PC-3 (cell line): ENCODE measurements around the gene CHST3. TPM values are rescaled to one million over a fixed set of nuclear protein-coding genes. Genes with fewer than 3 reads are reported as not detected.

Experiments used
- ATAC-seq: fragments of 200-7000 bp; cut with Tn5 transposase; 2 replicates; pipeline ENCODE4 v1.9.1; 2020; ENCODE audit warnings: mild to moderate bottlenecking, moderate library complexity
- BruUV-seq: library from RNA; stranded (reverse); fragments of 400-500 nt; replicated peaks from 2 replicates; lab custom pipeline; 2021; lab: Mats Ljungman, UMichigan
- CTCF ChIA-PET: fragments of 300-600 bp; sonication (Branson Sonifier 250); formaldehyde crosslinking; loops from one replicate; lab custom pipeline; 2022; ENCODE audit warnings: antibody characterized with exemption; lab: Charles Lee
- POLR2A ChIA-PET: fragments of 300-600 bp; sonication (Branson Sonifier 250); formaldehyde crosslinking; loops from one replicate; lab custom pipeline; 2022; ENCODE audit warnings: antibody characterized with exemption; ENCODE audit not compliant: unreplicated experiment; lab: Charles Lee
- DNase-seq: peaks from one replicate; pipeline ENCODE4 v3.0.0-alpha.2; 2015
- H2AFZ ChIP-seq: fragments of 300-600 bp; sonication (generic); 2 replicates; pipeline ENCODE4 v1.6.0; 2016; ENCODE audit warnings: antibody characterized with exemption, low read length
- H3F3A ChIP-seq: fragments of 300-600 bp; sonication (generic); one replicate; pipeline ENCODE4 v1.6.0; 2017; ENCODE audit warnings: antibody characterized with exemption, low read length, control low read depth, mild to moderate bottlenecking; ENCODE audit not compliant: unreplicated experiment
- H3K27ac ChIP-seq: fragments of 300-600 bp; sonication (generic); 2 replicates; pipeline ENCODE4 v1.5.1; 2016; ENCODE audit warnings: mild to moderate bottlenecking, low read length
- H3K27me3 ChIP-seq: fragments of 300-600 bp; sonication (generic); 2 replicates; pipeline ENCODE4 v1.6.1; 2016; ENCODE audit warnings: low read length, mixed read lengths
- H3K36me3 ChIP-seq: fragments of 300-600 bp; sonication (generic); 2 replicates; pipeline ENCODE4 v1.6.1; 2016; ENCODE audit warnings: low read depth, mixed run types, low read length, mixed read lengths
- H3K4me1 ChIP-seq: fragments of 300-600 bp; sonication (generic); 2 replicates; pipeline ENCODE4 v1.5.1; 2016; ENCODE audit warnings: low read length; ENCODE audit not compliant: insufficient read depth
- H3K4me2 ChIP-seq: fragments of 300-600 bp; sonication (generic); 2 replicates; pipeline ENCODE4 v1.6.0; 2016; ENCODE audit warnings: low read length
- H3K4me3 ChIP-seq: fragments of 300-600 bp; sonication (generic); 2 replicates; pipeline ENCODE4 v1.5.1; 2016; ENCODE audit warnings: mild to moderate bottlenecking, low read length, mixed read lengths
- H3K79me2 ChIP-seq: fragments of 300-600 bp; sonication (generic); 2 replicates; pipeline ENCODE4 v1.6.1; 2017; ENCODE audit warnings: low read length, mixed read lengths
- H3K9ac ChIP-seq: fragments of 300-600 bp; sonication (generic); 2 replicates; pipeline ENCODE4 v1.6.0; 2016; ENCODE audit warnings: mild to moderate bottlenecking, low read length
- H3K9me2 ChIP-seq: fragments of 300-600 bp; sonication (generic); replicated peaks from 2 replicates; pipeline ENCODE4 v1.6.1; 2016; ENCODE audit warnings: mixed run types, low read length, mixed read lengths
- H3K9me3 ChIP-seq: fragments of 300-600 bp; sonication (generic); 2 replicates; pipeline ENCODE4 v1.6.1; 2016; ENCODE audit warnings: low read length, mixed read lengths
- H4K20me1 ChIP-seq: fragments of 300-600 bp; sonication (generic); 2 replicates; pipeline ENCODE4 v1.6.1; 2016; ENCODE audit warnings: low read length, mixed read lengths
- EZH2 ChIP-seq: fragments of 300-600 bp; sonication (generic); IDR thresholded peaks from one replicate; pipeline ENCODE4 v1.6.1; 2017; ENCODE audit warnings: antibody characterized with exemption, mild to moderate bottlenecking, low read length; ENCODE audit not compliant: unreplicated experiment
- EZH2phosphoT487 ChIP-seq: fragments of 300-600 bp; sonication (generic); IDR thresholded peaks from 2 replicates; pipeline ENCODE4 v1.6.1; 2018; ENCODE audit warnings: mild to moderate bottlenecking, antibody characterized with exemption, low read length, borderline replicate concordance
- intact Hi-C: fragments of 100-400 bp; cut with micrococcal nuclease; formaldehyde crosslinking; loops from 2 replicates; pipeline ENCODE4 v1.9.0; 2023
- total RNA-seq: library from RNA; depleted of rRNA; stranded (reverse); fragments of >200 nt; gene quantifications from 2 replicates; pipeline ENCODE4 v1.2.3, GENCODE V29; 2014
- TF ChIP-seq, protein P1 (sequence below): fragments of 300-600 bp; sonication (generic); conservative IDR thresholded peaks from 2 replicates; pipeline ENCODE4 v1.5.1; 2017; ENCODE audit warnings: antibody characterized with exemption, low read depth, mild to moderate bottlenecking, low read length

Gene CHST3
- total RNA-seq, 1 experiment from 2014 or later = 12.7 TPM

DNA sequence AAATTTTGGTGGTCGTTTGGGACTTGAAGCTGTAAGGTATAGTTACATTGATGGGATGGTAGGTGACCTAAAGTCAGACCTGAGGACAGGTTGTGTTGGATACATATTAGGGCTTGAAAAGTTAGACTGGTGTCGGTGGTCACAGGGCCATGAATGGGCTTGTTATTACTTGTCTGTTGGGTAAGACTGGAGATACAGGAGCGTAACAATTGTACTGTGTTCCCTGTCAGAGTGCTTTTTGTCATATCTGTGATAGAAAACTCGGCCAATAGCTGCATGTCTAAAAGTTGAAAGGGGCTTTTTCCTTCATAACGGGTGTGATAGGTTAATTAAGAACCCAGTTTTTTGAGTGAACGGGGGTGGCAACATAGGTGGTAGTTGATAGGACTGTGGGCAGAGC is 13.5 kb upstream of the CHST3 start:
- DNase-seq (no peak), ATAC-seq (no peak)
- no peaks in the 10 kb centered on the region; the same call in 1 of the 2 replicates for H3K4me1 ChIP-seq
- H3K9me3 ChIP-seq = peaks cover 5% of the 10 kb centered on the region; the same call in 1 of the 2 replicates
- H4K20me1 ChIP-seq = no peaks in the 10 kb centered on the region
- no TSS peak for BruUV-seq
- H3F3A ChIP-seq = no peaks in the 10 kb centered on the region
- no peak overlapping the region for H3K27ac ChIP-seq
- TF ChIP-seq EZH2phosphoT487 (no peak), EZH2 (no peak)
- TF ChIP-seq, protein P1, sequence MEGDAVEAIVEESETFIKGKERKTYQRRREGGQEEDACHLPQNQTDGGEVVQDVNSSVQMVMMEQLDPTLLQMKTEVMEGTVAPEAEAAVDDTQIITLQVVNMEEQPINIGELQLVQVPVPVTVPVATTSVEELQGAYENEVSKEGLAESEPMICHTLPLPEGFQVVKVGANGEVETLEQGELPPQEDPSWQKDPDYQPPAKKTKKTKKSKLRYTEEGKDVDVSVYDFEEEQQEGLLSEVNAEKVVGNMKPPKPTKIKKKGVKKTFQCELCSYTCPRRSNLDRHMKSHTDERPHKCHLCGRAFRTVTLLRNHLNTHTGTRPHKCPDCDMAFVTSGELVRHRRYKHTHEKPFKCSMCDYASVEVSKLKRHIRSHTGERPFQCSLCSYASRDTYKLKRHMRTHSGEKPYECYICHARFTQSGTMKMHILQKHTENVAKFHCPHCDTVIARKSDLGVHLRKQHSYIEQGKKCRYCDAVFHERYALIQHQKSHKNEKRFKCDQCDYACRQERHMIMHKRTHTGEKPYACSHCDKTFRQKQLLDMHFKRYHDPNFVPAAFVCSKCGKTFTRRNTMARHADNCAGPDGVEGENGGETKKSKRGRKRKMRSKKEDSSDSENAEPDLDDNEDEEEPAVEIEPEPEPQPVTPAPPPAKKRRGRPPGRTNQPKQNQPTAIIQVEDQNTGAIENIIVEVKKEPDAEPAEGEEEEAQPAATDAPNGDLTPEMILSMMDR = no peak
- H3K27me3 ChIP-seq = no peaks in the 10 kb centered on the region
- no peak overlapping the region for H3K4me2 ChIP-seq
- no peak overlapping the region for H3K4me3 ChIP-seq
- no peaks in the 10 kb centered on the region for H3K79me2 ChIP-seq
- ChIA-PET CTCF (no interaction called here), POLR2A (no interaction called here)
- no peak overlapping the region for H2AFZ ChIP-seq
- intact Hi-C loops = no loop called here
- H3K36me3 ChIP-seq = no peaks in the 10 kb centered on the region
- H3K9me2 ChIP-seq = no peaks in the 10 kb centered on the region
- no peak overlapping the region for H3K9ac ChIP-seq

DNA sequence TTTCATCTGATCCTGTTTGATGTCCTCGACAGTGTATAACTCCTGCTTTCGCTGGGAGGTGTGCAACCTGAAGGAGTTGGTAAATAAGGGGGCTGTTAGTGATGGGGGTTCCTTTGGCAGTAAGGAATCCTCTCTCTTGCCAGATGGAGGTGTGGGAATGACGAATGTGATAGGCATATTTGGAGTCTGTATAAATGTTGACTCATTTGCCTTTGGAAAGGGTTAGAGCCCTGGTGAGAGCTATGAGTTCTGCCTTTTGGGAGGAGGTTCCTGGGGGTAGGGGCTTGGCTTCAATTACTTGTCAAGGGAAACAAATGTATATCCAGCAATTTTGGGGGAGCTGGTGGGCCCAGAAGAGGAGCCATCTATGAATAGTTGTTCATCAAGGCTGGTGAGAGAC is 11.4 kb upstream of the CHST3 start:
- TF ChIP-seq, protein P1 = no peak
- TF ChIP-seq EZH2phosphoT487 = no peak
- TF ChIP-seq EZH2 = no peak
- intact Hi-C loops = no loop called here
- Histone ChIP-seq H3K4me2 (no peak overlapping the region), H3K9ac (no peak overlapping the region), H3K4me3 (no peak overlapping the region), H4K20me1 (no peaks in the 10 kb centered on the region), H3F3A (no peaks in the 10 kb centered on the region), H2AFZ (no peak overlapping the region), H3K9me3 (no peaks in the 10 kb centered on the region), H3K4me1 (peaks cover 6% of the 10 kb centered on the region), H3K79me2 (no peaks in the 10 kb centered on the region), H3K27me3 (no peaks in the 10 kb centered on the region), H3K27ac (no peak overlapping the region), H3K36me3 (no peaks in the 10 kb centered on the region), H3K9me2 (no peaks in the 10 kb centered on the region)
- ATAC-seq (no peak), DNase-seq (no peak)
- no TSS peak for BruUV-seq
- CTCF ChIA-PET = interaction anchor here (0.9 kb wide), 1 partner anchor 96 kb away, joined by 3 read pairs; no protein-coding TSS in a partner anchor
- POLR2A ChIA-PET = no interaction called here

DNA sequence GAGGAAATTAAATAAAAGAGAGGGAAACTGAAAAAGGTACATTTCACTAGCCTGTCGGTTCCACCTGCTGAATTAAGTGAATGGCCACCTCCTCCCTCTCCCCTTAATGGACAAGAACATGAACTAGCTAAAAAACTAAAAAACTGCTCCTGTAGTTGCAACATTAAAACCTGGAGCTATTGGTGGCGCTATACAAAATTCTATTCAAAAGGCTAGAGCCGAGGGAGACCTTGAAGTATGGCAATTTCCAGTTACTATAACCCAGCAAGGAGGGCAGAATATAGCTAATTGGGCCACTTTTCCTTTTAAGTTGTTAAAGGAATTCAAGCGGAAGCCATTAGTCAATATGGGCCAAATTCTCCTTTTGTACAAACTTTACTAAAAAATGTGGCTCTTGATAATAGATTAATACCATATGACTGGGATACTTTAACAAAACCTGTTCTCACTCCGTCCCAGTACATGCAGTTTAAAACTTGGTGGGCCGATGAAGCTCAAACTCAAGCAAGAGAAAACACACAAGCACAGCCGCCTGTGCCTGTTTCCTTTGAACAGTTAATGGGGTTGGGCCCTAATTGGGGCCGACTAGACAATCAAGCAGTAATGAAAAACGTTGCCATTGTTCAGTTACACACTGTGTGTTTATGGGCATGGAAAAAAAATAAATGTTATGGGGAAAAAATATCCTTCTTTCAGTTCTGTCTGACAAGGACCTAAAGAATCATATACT is 6.5 kb upstream of the CHST3 start:
- ChIA-PET POLR2A (no interaction called here), CTCF (interaction anchor here (1.0 to 2.1 kb wide), 2 partner anchors 16 to 91 kb away, joined by 3 to 19 read pairs; no protein-coding TSS in a partner anchor)
- DNase-seq (no peak), ATAC-seq (no peak)
- H3K4me1 ChIP-seq = peaks cover 6% of the 10 kb centered on the region
- no peak overlapping the region for H2AFZ ChIP-seq
- H3K9ac ChIP-seq = no peak overlapping the region
- no peaks in the 10 kb centered on the region for H3K36me3 ChIP-seq
- no peaks in the 10 kb centered on the region for H3K27me3 ChIP-seq
- no TSS peak for BruUV-seq
- H3K9me2 ChIP-seq = no peaks in the 10 kb centered on the region
- TF ChIP-seq EZH2phosphoT487 (no peak), EZH2 (no peak)
- TF ChIP-seq, protein P1 = peak; percentile 19; the same call in 1 of the 2 replicates
- intact Hi-C loops = loop anchor here (5.0 kb wide), 2 partner anchors 35 to 70 kb away; no protein-coding TSS in a partner anchor
- H3F3A ChIP-seq = no peaks in the 10 kb centered on the region
- no peaks in the 10 kb centered on the region for H3K9me3 ChIP-seq
- no peaks in the 10 kb centered on the region for H4K20me1 ChIP-seq
- H3K4me3 ChIP-seq = no peak overlapping the region
- H3K27ac ChIP-seq = no peak overlapping the region
- H3K79me2 ChIP-seq = no peaks in the 10 kb centered on the region
- no peak overlapping the region for H3K4me2 ChIP-seq
